GM23248 (cell line): ENCODE results near the gene ZCCHC2. TPM values are rescaled to one million over a fixed set of nuclear protein-coding genes. Genes with fewer than 3 reads are reported as not detected.

Experiments used
- DNase-seq: peaks from one replicate; pipeline ENCODE4 v3.0.0-alpha.2; 2015
- H2AFZ ChIP-seq: fragments of 200-600 bp; sonication (generic); 2 replicates; pipeline ENCODE4 v1.6.1; 2016; ENCODE audit warnings: antibody characterized with exemption
- H3F3A ChIP-seq: fragments of 200-600 bp; sonication (generic); 2 replicates; pipeline ENCODE4 v1.6.1; 2016; ENCODE audit warnings: mild to moderate bottlenecking, antibody characterized with exemption, mixed run types; ENCODE audit not compliant: insufficient read depth
- H3K27ac ChIP-seq: fragments of 200-600 bp; sonication (generic); 2 replicates; pipeline ENCODE4 v1.5.1; 2016; ENCODE audit warnings: mild to moderate bottlenecking
- H3K27me3 ChIP-seq: fragments of 200-600 bp; sonication (generic); replicated peaks from 2 replicates; pipeline ENCODE4 v1.6.1; 2016; ENCODE audit warnings: mild to moderate bottlenecking; ENCODE audit not compliant: insufficient read depth
- H3K36me3 ChIP-seq: fragments of 200-600 bp; sonication (generic); 2 replicates; pipeline ENCODE4 v1.6.1; 2016; ENCODE audit warnings: low read depth, mild to moderate bottlenecking
- H3K4me1 ChIP-seq: fragments of 200-600 bp; sonication (generic); 2 replicates; pipeline ENCODE4 v1.6.1; 2016; ENCODE audit warnings: mild to moderate bottlenecking; ENCODE audit not compliant: insufficient read depth
- H3K4me2 ChIP-seq: fragments of 200-600 bp; sonication (generic); one replicate; pipeline ENCODE4 v1.6.1; 2016; ENCODE audit warnings: mild to moderate bottlenecking; ENCODE audit not compliant: unreplicated experiment
- H3K4me3 ChIP-seq: fragments of 200-600 bp; sonication (generic); 2 replicates; pipeline ENCODE4 v1.5.1; 2016; ENCODE audit warnings: mild to moderate bottlenecking
- H3K79me2 ChIP-seq: fragments of 200-600 bp; sonication (generic); 2 replicates; pipeline ENCODE4 v1.6.1; 2016; ENCODE audit warnings: mild to moderate bottlenecking; ENCODE audit not compliant: insufficient read depth
- H3K9ac ChIP-seq: fragments of 200-600 bp; sonication (generic); 2 replicates; pipeline ENCODE4 v1.6.1; 2016; ENCODE audit warnings: mild to moderate bottlenecking
- H3K9me2 ChIP-seq: fragments of 200-600 bp; sonication (generic); 2 replicates; pipeline ENCODE4 v1.6.1; 2016; ENCODE audit warnings: mixed run types, mild to moderate bottlenecking, moderate library complexity; ENCODE audit not compliant: insufficient read depth
- H3K9me3 ChIP-seq: fragments of 200-600 bp; sonication (generic); one replicate; pipeline ENCODE4 v1.6.1; 2017; ENCODE audit warnings: low read depth
- H4K20me1 ChIP-seq: fragments of 200-600 bp; sonication (generic); 2 replicates; pipeline ENCODE4 v1.6.0; 2016; ENCODE audit not compliant: insufficient read depth
- EZH2 ChIP-seq: fragments of 200-600 bp; sonication (generic); IDR thresholded peaks from 2 replicates; pipeline ENCODE4 v1.6.1; 2018; ENCODE audit warnings: antibody characterized with exemption, mild to moderate bottlenecking; ENCODE audit not compliant: insufficient read depth, poor library complexity, severe bottlenecking
- EZH2phosphoT487 ChIP-seq: fragments of 200-600 bp; sonication (generic); IDR thresholded peaks from 2 replicates; pipeline ENCODE4 v1.6.1; 2018; ENCODE audit warnings: antibody characterized with exemption, moderate library complexity, mild to moderate bottlenecking, low read depth; ENCODE audit not compliant: insufficient read depth
- WGBS, 2 experiments: methylation state at CpG; one replicate each; pipeline ENCODE4 v1.1.6; 2015 to 2017; ENCODE audit warnings: low lambda C conversion rate in 2 of 2, low coverage in 1 of 2; ENCODE audit errors: missing lambda C conversion rate in 2 of 2; 5-methylcytosine and 5-hydroxymethylcytosine counted together
- in situ Hi-C: fragments of 300-500 bp; cut with MboI; formaldehyde crosslinking; loops from 2 replicates; pipeline ENCODE4 v1.15.0; 2020
- polyA plus RNA-seq: library from polyadenylated mRNA; unstranded; fragments of >200 nt; fragmentation: Nextera tagmentation; extraction: Ambion mirVana; gene quantifications from 2 replicates; pipeline ENCODE4 v1.2.1, GENCODE V29; 2016
- total RNA-seq: library from RNA; depleted of rRNA; stranded (reverse); fragments of >200 nt; shearing (Covaris generic); gene quantifications from 2 replicates; pipeline ENCODE4 v1.2.3, GENCODE V29; 2014

ZCCHC2 gene
- total and polyA plus RNA-seq, 2 experiments from 2014 or later, result 0.81 to 1.7 TPM

- Histone ChIP-seq H3K79me2 (no peaks in the 10 kb centered on the region), H3K4me2 (peak overlapping the region; percentile 40), H3K36me3 (no peaks in the 10 kb centered on the region), H3K9ac (peak overlapping the region; percentile 17; the same call in 1 of the 2 replicates), H2AFZ (peak overlapping the region; percentile 83), H3F3A (no peaks in the 10 kb centered on the region), H3K4me1 (no peaks in the 10 kb centered on the region), H3K9me2 (peaks cover 3% of the 10 kb centered on the region; the same call in 1 of the 2 replicates), H4K20me1 (no peaks in the 10 kb centered on the region), H3K9me3 (no peaks in the 10 kb centered on the region), H3K4me3 (peak overlapping the region; percentile 50), H3K27ac (no peak overlapping the region), H3K27me3 (no peaks in the 10 kb centered on the region)
- peak; percentile 38 for DNase-seq
- WGBS, 2 experiments, result 73 to 75% methylated on average over 8 of the region's 8 CpGs
- in situ Hi-C loops, result no loop called here
- TF ChIP-seq EZH2phosphoT487, result no peak
- no peak for TF ChIP-seq EZH2
Measured at GRCh38 chr18:62505669-62506494, 16.9 kb upstream of the ZCCHC2 start.

- Histone ChIP-seq H3K27ac (no peak overlapping the region), H3K27me3 (no peaks in the 10 kb centered on the region), H3K79me2 (no peaks in the 10 kb centered on the region), H3K9me3 (no peaks in the 10 kb centered on the region), H3K9ac (peak overlapping the region; percentile 17; the same call in 1 of the 2 replicates), H2AFZ (peak overlapping the region; percentile 83), H4K20me1 (no peaks in the 10 kb centered on the region), H3K36me3 (no peaks in the 10 kb centered on the region), H3K4me1 (no peaks in the 10 kb centered on the region), H3K4me3 (peak overlapping the region; percentile 50), H3K4me2 (peak overlapping the region; percentile 40), H3K9me2 (no peaks in the 10 kb centered on the region), H3F3A (no peaks in the 10 kb centered on the region)
- in situ Hi-C loops, result no loop called here
- TF ChIP-seq EZH2 (no peak), EZH2phosphoT487 (no peak)
- WGBS, 2 experiments, result 85% methylated on average over 7 of the region's 7 CpGs
- DNase-seq, result no peak
Measured at GRCh38 chr18:62506495-62507143, 16.2 kb upstream of the ZCCHC2 start.

- WGBS, 2 experiments, result 85 to 96% methylated on average over 1 of the region's 1 CpG
- Histone ChIP-seq H3K9me2 (no peaks in the 10 kb centered on the region), H3F3A (no peaks in the 10 kb centered on the region), H3K4me3 (no peak overlapping the region), H4K20me1 (no peaks in the 10 kb centered on the region), H3K4me2 (no peak overlapping the region), H3K4me1 (no peaks in the 10 kb centered on the region), H3K79me2 (no peaks in the 10 kb centered on the region), H3K36me3 (no peaks in the 10 kb centered on the region), H3K9me3 (peaks cover 4% of the 10 kb centered on the region), H3K27me3 (no peaks in the 10 kb centered on the region), H2AFZ (no peak overlapping the region), H3K27ac (no peak overlapping the region), H3K9ac (no peak overlapping the region)
- TF ChIP-seq EZH2phosphoT487 (no peak), EZH2 (no peak)
- DNase-seq, result no peak
- in situ Hi-C loops, result no loop called here
Measured at GRCh38 chr18:62509779-62510178, 13.0 kb upstream of the ZCCHC2 start.

- in situ Hi-C loops, result no loop called here
- no peaks in the 10 kb centered on the region for H4K20me1 ChIP-seq
- WGBS, 2 experiments, result 76 to 79% methylated on average over 2 of the region's 2 CpGs
Measured at GRCh38 chr18:62510789-62511188, 12.0 kb upstream of the ZCCHC2 start.

More at GRCh38 chr18:62510789-62511188, 12.0 kb upstream of the ZCCHC2 start:
- no peak overlapping the region for H3K27ac ChIP-seq
- no peak for DNase-seq
- TF ChIP-seq EZH2 (no peak), EZH2phosphoT487 (no peak)
- H2AFZ ChIP-seq, result no peak overlapping the region
- H3K36me3 ChIP-seq, result no peaks in the 10 kb centered on the region
- no peak overlapping the region for H3K9ac ChIP-seq
- no peaks in the 10 kb centered on the region for H3K79me2 ChIP-seq
- peaks cover 4% of the 10 kb centered on the region for H3K9me3 ChIP-seq
- no peaks in the 10 kb centered on the region for H3K4me1 ChIP-seq
- no peaks in the 10 kb centered on the region for H3K9me2 ChIP-seq
- no peak overlapping the region for H3K4me3 ChIP-seq
- no peaks in the 10 kb centered on the region for H3F3A ChIP-seq
- no peak overlapping the region for H3K4me2 ChIP-seq
- H3K27me3 ChIP-seq, result no peaks in the 10 kb centered on the region
